Stomach (tissue), 9 donors: ENCODE data around the gene DNAJB2. TPM values are rescaled to one million over a fixed set of nuclear protein-coding genes. Genes with fewer than 3 reads are reported as not detected.
A peak's percentile ranks its signal among the peaks of the same experiment; 100 is the strongest.

ENCODE experiments used
- DNase-seq, 2 donors: peaks; one replicate each; pipeline versions ENCODE4 v3.0.0 to v3.0.0-alpha.2; 2013 to 2019
- H3K27ac ChIP-seq, 5 donors: fragments of 200-600 bp in 4 of 5; sonication (generic) in 4 of 5; one replicate each; pipeline ENCODE4 v1.5.1; 2013 to 2019; ENCODE audit warnings: mild to moderate bottlenecking in 1 of 5, moderate library complexity in 1 of 5
- H3K27me3 ChIP-seq, 3 donors: fragments of 200-600 bp; sonication (generic); one replicate each; pipeline ENCODE4 v1.5.1; 2017 to 2019; ENCODE audit warnings: mixed run types in 1 of 3
- H3K36me3 ChIP-seq, 4 donors: fragments of 200-600 bp; sonication (generic); 1 replicate in 3 of 4; 2 replicates in 1 of 4; pipeline ENCODE4 v1.5.1; 2016 to 2019
- H3K4me1 ChIP-seq, 4 donors: fragments of 200-600 bp; sonication (generic); one replicate each; pipeline ENCODE4 v1.5.1; 2016 to 2019
- H3K4me3 ChIP-seq, 4 donors: fragments of 200-600 bp; sonication (generic) in 3 of 4; one replicate each; pipeline ENCODE4 v1.5.1; 2016 to 2019; ENCODE audit warnings: mild to moderate bottlenecking in 1 of 4
- H3K9me3 ChIP-seq, 4 donors: fragments of 200-600 bp; sonication (generic); one replicate each; pipeline ENCODE4 v1.5.1; 2016 to 2019
- EP300 ChIP-seq: sonication (generic); formaldehyde crosslinking; IDR thresholded peaks from one replicate; pipeline ENCODE4 v1.6.1; 2017; ENCODE audit warnings: antibody characterized with exemption
- POLR2A ChIP-seq, 4 donors: fragments of 450-650 bp; IDR thresholded peaks; one replicate each; pipeline ENCODE4 v1.6.1; 2016; ENCODE audit warnings: antibody characterized with exemption in 4 of 4, control low read depth in 2 of 4, mild to moderate bottlenecking in 1 of 4, moderate library complexity in 1 of 4
- POLR2AphosphoS5 ChIP-seq, 3 donors: sonication (generic); formaldehyde crosslinking; IDR thresholded peaks; one replicate each; pipeline ENCODE4 v1.6.1; 2016; ENCODE audit warnings: antibody characterized with exemption in 3 of 3
- WGBS, 5 donors: extraction: QIAGEN DNeasy Blood & Tissue Kit in 3 of 5; methylation state at CpG; one replicate each; pipeline versions ENCODE4 v1.1.5 to v1.1.7; 2013 to 2018; 5-methylcytosine and 5-hydroxymethylcytosine counted together
- intact Hi-C: fragments of 100-400 bp; cut with DNase I; formaldehyde crosslinking; loops from one replicate; pipeline ENCODE4 v1.15.1; 2023; ENCODE audit warnings: low total_unique reads
- polyA plus RNA-seq, 3 donors: library from polyadenylated mRNA; stranded (reverse); fragments of 200-250 nt; gene quantifications; one replicate each; pipeline ENCODE4 v1.2.3, GENCODE V29; 2013
- total RNA-seq, 5 donors: library from RNA; depleted of rRNA; stranded (reverse); fragments of >200 nt; gene quantifications; one replicate each; pipeline versions ENCODE4 v1.1.0 to v1.2.3, GENCODE V29; 2014 to 2016
- TF ChIP-seq, protein P1 (sequence below), 7 experiments: fragments of 450-650 bp in 4 of 7; fragments of 200-600 bp in 3 of 7; sonication (generic) in 3 of 7; IDR thresholded peaks; one replicate each; pipeline ENCODE4 v1.5.1; 2016 to 2019; ENCODE audit warnings: antibody characterized with exemption in 7 of 7, control low read depth in 2 of 7, mild to moderate bottlenecking in 1 of 7
- donor health status: healthy with polysubstance abuse.
- donor health status: Bipolar disorder and iron deficiency.
- donor health status: healthy.

The DNAJB2 gene
- total and polyA plus RNA-seq, 8 donors, result 24.4 to 88.8 (median 57.0) TPM

DNA sequence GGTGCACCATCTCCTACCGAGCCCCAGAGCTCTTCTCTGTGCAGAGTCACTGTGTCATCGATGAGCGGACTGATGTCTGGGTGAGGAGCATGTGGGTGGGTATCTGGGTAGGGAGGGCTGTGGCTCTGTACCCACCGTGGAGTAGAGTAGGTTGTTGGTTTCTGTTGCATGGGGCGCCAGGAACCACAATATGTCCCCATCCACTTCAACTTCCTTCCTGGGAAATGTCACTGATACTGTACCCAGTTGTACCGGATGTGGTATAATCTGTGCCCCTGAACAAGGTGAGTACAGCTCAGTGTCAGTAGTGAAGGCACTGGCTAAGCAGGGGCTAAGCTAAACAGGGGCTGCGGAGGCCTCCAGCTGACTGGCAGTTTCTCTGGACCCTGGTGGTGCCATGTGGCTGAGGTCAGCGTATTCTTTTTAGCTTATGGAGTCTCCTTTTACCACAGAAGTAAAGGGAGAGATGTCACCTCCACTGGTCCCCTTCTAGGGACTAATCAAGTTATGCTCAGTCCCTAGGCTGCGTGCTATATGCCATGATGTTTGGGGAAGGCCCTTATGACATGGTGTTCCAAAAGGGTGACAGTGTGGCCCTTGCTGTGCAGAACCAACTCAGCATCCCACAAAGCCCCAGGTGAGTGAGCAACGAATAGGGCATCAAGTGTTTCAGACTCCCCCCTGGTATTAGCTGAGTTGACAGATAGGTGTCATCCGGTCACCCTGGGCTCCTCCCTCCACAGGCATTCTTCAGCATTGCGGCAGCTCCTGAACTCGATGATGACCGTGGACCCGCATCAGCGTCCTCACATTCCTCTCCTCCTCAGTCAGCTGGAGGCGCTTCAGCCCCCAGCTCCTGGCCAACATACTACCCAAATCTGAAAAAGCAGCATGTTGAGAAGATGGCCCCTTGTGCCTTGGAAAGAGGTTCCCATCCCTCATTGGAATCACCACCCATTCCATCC lies 31.2 kb upstream of the DNAJB2 start:
- intact Hi-C loops, result no loop called here
- Histone ChIP-seq H3K27me3 (no peaks in the 10 kb centered on the region), H3K9me3 (no peaks in the 10 kb centered on the region), H3K36me3 (peaks cover 14 to 43% (median 28%) of the 10 kb centered on the region in 4 donors), H3K4me1 (peaks cover 67 to 86% (median 84%) of the 10 kb centered on the region in 4 donors), H3K27ac (peak overlapping the region; percentile 86 to 98 (median 94)), H3K4me3 (peak overlapping the region in 2 of 4 donors; percentile 26 to 41)
- TF ChIP-seq EP300 (no peak), POLR2AphosphoS5 (IDR thresholded peaks at IDR 0.05) (peak in 2 of 3 donors; percentile 38 to 55), POLR2A (IDR thresholded peaks at IDR 0.05) (no peak)
- TF ChIP-seq, protein P1, sequence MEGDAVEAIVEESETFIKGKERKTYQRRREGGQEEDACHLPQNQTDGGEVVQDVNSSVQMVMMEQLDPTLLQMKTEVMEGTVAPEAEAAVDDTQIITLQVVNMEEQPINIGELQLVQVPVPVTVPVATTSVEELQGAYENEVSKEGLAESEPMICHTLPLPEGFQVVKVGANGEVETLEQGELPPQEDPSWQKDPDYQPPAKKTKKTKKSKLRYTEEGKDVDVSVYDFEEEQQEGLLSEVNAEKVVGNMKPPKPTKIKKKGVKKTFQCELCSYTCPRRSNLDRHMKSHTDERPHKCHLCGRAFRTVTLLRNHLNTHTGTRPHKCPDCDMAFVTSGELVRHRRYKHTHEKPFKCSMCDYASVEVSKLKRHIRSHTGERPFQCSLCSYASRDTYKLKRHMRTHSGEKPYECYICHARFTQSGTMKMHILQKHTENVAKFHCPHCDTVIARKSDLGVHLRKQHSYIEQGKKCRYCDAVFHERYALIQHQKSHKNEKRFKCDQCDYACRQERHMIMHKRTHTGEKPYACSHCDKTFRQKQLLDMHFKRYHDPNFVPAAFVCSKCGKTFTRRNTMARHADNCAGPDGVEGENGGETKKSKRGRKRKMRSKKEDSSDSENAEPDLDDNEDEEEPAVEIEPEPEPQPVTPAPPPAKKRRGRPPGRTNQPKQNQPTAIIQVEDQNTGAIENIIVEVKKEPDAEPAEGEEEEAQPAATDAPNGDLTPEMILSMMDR (IDR thresholded peaks at IDR 0.05), result no peak
- WGBS, 5 donors, result 81 to 85% (median 82%) methylated on average over 14 to 17 of the region's 17 CpGs
- DNase-seq, result peak; percentile 31 to 57

DNA sequence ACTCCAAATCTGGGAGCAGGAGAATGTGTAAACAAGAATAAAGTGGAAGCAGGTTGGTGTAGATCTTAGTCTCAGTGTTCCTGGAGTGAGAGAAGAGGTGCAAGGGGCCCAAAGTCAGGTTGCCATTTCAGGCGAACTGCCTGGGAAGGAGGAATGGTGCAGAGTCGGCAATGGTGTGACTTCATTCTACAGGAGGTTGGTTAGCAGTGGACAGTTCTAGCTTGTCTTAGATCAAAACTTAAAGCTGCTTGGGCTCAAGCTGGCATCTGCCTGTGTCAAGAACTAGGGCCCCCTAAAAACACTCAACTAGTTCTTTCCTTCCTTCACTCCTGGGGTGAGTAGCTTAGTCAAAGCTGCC lies 30.3 kb upstream of the DNAJB2 start:
- peak overlapping the region; percentile 1 to 41 (median 22) for H3K4me3 ChIP-seq
- no peak for DNase-seq
- WGBS, 5 donors, result 39 to 53% (median 46%) methylated on average over 2 of the region's 2 CpGs

DNA sequence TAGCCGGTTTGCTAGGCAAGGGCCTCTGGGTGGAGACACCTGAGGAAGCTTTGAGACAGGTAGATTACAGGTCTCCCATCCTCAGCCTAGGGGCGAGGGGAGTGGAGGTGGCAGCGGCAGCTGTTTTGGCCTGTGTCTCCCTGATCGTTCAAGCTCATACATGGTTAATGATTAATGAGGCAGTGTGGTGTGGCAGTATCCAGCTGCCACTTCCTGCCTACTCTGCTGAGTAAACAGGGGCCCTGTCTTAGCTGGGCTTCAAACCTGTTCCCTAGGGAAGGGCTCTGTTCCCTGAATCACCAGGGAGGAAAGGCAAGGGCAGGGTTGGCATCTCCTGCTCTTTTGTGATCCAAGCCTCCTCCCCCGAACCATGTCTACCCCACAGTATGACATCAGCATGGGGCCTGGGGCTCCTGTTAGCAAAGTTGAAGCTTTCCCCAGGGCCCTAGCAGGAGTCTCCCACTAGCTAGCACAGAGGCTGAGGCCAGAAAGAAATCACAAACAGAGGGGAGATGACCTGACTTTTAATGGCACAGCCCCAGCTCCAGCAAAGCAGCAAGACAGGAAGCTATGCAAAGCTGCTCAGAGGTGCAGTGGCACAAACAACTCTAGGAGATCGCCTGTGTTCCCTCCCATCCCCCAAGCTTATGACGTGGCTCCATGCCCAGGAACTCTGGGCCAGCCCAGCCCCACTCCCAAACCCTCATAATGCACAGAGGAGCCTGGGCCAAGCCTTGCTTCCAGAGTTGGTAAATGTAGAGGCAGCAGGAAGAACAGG lies 29.8 kb upstream of the DNAJB2 start:
- H3K9me3 ChIP-seq, result no peaks in the 10 kb centered on the region
- peak overlapping the region; percentile 13 to 41 (median 22) for H3K4me3 ChIP-seq
- H3K4me1 ChIP-seq, result peaks cover 79 to 100% (median 90%) of the 10 kb centered on the region in 4 donors
- intact Hi-C loops, result no loop called here
- TF ChIP-seq POLR2AphosphoS5 (IDR thresholded peaks at IDR 0.05) (peak; percentile 69 to 92 (median 83)), POLR2A (IDR thresholded peaks at IDR 0.05) (peak in 1 of 4 donors; percentile 26), EP300 (no peak)
- TF ChIP-seq, protein P1 (IDR thresholded peaks at IDR 0.05), result no peak
- DNase-seq, result peak; percentile 94
- WGBS, 5 donors, result 5 to 7% (median 6%) methylated on average over 6 to 7 of the region's 7 CpGs
- no peaks in the 10 kb centered on the region for H3K27me3 ChIP-seq
- peaks cover 14 to 43% (median 28%) of the 10 kb centered on the region in 4 donors for H3K36me3 ChIP-seq
- peak overlapping the region; percentile 86 to 98 (median 94) for H3K27ac ChIP-seq

More for the DNA sequence above, 30.3 kb upstream of the DNAJB2 start:
- H3K4me1 ChIP-seq, result peaks cover 73 to 95% (median 91%) of the 10 kb centered on the region in 4 donors
- peak overlapping the region; percentile 86 to 98 (median 94) for H3K27ac ChIP-seq
- H3K27me3 ChIP-seq, result no peaks in the 10 kb centered on the region
- peaks cover 14 to 43% (median 28%) of the 10 kb centered on the region in 4 donors for H3K36me3 ChIP-seq
- H3K9me3 ChIP-seq, result no peaks in the 10 kb centered on the region
- intact Hi-C loops, result no loop called here
- TF ChIP-seq POLR2AphosphoS5 (IDR thresholded peaks at IDR 0.05), result no peak
- TF ChIP-seq, protein P1 (IDR thresholded peaks at IDR 0.05), result no peak
- TF ChIP-seq POLR2A (IDR thresholded peaks at IDR 0.05), result no peak
- TF ChIP-seq EP300, result no peak
